Measurements from ENCODE around the gene TAF9B.
"Not testable (repeated sequence)": the region's sequence is repeated elsewhere in the genome, so short reads cannot be mapped to it uniquely, and the experiment has no call there.

TAF9B gene

GRCh38 chrX:78139160-78140123, at the start of gene TAF9B:
TAF9B (minus strand) TSS chrX:78139650; CDS start chrX:78139611, 39 bp downstream.
- peak; percentile 88 for DNase-seq

- no peak for DNase-seq
Observed at GRCh38 chrX:78182881-78183280, 43.4 kb upstream of the TAF9B start.

GRCh38 chrX:78181307-78181706, 41.9 kb upstream of the TAF9B start:
- no peak for DNase-seq

GRCh38 chrX:78168065-78168464, 28.6 kb upstream of the TAF9B start:
- DNase-seq, result no peak

- DNase-seq, result no peak
Observed at GRCh38 chrX:78165425-78165824, 26.0 kb upstream of the TAF9B start.

- DNase-seq, result not testable (repeated sequence)
Observed at GRCh38 chrX:78163175-78163574, 23.7 kb upstream of the TAF9B start.

- not testable (repeated sequence) for DNase-seq
Observed at GRCh38 chrX:78160711-78161110, 21.3 kb upstream of the TAF9B start.

GRCh38 chrX:78157846-78158245, 18.4 kb upstream of the TAF9B start:
- DNase-seq, result not testable (repeated sequence)

- DNase-seq, result not testable (repeated sequence)
Observed at GRCh38 chrX:78157373-78157772, 17.9 kb upstream of the TAF9B start.

GRCh38 chrX:78147002-78147540, 7.6 kb upstream of the TAF9B start:
- not testable (repeated sequence) for DNase-seq

GRCh38 chrX:78140206-78140605, 756 bp upstream of the TAF9B start:
- DNase-seq, result no peak

GRCh38 chrX:78133238-78133960, 6.1 kb downstream of the TAF9B start:
- DNase-seq, result no peak

- no peak for DNase-seq
Observed at GRCh38 chrX:78131117-78131516, 8.3 kb downstream of the TAF9B start.

GRCh38 chrX:78130396-78130795, 9.1 kb downstream of the TAF9B start:
- DNase-seq, result no peak

- DNase-seq, result no peak
Observed at GRCh38 chrX:78129714-78130113, 9.7 kb downstream of the TAF9B start.

GRCh38 chrX:78125781-78126180, 13.7 kb downstream of the TAF9B start:
- DNase-seq, result not testable (repeated sequence)

GRCh38 chrX:78125148-78125547, 14.3 kb downstream of the TAF9B start:
- DNase-seq, result no peak

GRCh38 chrX:78124307-78124706, 15.1 kb downstream of the TAF9B start:
- no peak for DNase-seq

GRCh38 chrX:78123190-78123589, 16.3 kb downstream of the TAF9B start:
- DNase-seq, result no peak

GRCh38 chrX:78119521-78120227, 19.8 kb downstream of the TAF9B start:
- no peak for DNase-seq

GRCh38 chrX:78118628-78119027, 20.8 kb downstream of the TAF9B start:
- no peak for DNase-seq

GRCh38 chrX:78116766-78117165, 22.7 kb downstream of the TAF9B start:
- no peak for DNase-seq

- DNase-seq, result no peak
Observed at GRCh38 chrX:78116365-78116764, 23.1 kb downstream of the TAF9B start.
